Prostate gland (tissue), 2 donors: ENCODE data around the gene HAGH.

Experiments used
- POLR2A ChIP-seq: fragments of 450-650 bp; IDR thresholded peaks from one replicate; pipeline ENCODE4 v1.6.1; 2016; ENCODE audit warnings: antibody characterized with exemption, mild to moderate bottlenecking
- TF ChIP-seq, protein P1 (sequence below), 4 experiments: fragments of 200-600 bp in 2 of 4; fragments of 450-650 bp in 2 of 4; sonication (generic) in 2 of 4; IDR thresholded peaks; 1 replicate in 3 of 4; 2 replicates in 1 of 4; pipeline ENCODE4 v1.5.1; 2016 to 2019; ENCODE audit warnings: antibody characterized with exemption in 4 of 4, mild to moderate bottlenecking in 2 of 4, moderate library complexity in 2 of 4

DNA sequence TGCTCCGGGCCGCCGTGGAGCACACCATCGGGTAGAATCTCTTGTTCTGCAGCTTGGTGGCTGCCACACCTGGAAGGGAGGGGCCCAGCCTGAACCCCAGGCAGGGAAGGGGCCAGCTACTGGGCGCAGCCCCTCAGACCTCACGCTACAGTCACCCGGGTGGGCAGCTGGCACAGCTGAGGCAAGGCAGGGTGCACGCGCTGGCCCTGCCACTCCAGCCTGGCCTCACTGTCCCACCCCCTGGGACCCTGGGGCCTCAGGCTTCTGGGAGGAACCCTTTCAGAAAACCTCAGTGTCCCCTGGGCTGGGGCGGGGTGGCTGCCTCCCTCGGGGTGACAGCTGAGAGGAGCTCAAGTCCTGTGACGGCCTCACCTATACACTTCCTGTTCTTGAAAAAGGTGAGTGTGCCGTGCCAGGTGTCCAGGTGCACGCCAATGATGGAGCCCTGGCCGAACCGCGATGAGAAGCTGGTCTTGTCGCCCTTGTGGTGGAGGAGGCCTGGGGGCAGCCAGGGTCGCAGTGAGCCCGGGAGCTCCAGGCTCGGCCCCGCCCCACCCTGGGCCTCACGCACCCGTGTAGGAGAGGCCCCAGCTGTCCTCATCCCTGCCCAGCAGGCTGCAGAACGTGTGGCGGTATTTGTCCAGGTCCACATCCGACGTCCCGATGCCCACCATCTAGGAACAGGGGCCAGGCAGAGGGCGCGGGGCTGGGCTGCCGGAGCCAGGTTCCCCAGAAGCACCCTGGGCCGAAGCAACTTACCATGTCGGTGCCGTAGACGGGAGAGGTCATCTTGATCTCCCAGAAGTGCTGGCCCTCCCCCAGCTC, 49.0 kb downstream of the HAGH start:
- no peak for TF ChIP-seq POLR2A
- TF ChIP-seq, protein P1, sequence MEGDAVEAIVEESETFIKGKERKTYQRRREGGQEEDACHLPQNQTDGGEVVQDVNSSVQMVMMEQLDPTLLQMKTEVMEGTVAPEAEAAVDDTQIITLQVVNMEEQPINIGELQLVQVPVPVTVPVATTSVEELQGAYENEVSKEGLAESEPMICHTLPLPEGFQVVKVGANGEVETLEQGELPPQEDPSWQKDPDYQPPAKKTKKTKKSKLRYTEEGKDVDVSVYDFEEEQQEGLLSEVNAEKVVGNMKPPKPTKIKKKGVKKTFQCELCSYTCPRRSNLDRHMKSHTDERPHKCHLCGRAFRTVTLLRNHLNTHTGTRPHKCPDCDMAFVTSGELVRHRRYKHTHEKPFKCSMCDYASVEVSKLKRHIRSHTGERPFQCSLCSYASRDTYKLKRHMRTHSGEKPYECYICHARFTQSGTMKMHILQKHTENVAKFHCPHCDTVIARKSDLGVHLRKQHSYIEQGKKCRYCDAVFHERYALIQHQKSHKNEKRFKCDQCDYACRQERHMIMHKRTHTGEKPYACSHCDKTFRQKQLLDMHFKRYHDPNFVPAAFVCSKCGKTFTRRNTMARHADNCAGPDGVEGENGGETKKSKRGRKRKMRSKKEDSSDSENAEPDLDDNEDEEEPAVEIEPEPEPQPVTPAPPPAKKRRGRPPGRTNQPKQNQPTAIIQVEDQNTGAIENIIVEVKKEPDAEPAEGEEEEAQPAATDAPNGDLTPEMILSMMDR (IDR thresholded peaks at IDR 0.05): no peak
